HG02610 (cell line): ENCODE data around the gene IL10RA.
"Not testable (repeated sequence)": the region's sequence is repeated elsewhere in the genome, so short reads cannot be mapped to it uniquely, and the experiment has no call there.

Source experiments
- ATAC-seq: cut with Tn5 transposase; IDR thresholded peaks from one replicate; pipeline ENCODE4 v1.9.1; 2021; ENCODE audit warnings: mild to moderate bottlenecking, moderate library complexity; ENCODE audit not compliant: unreplicated experiment

Gene IL10RA

GRCh38 chr11:117960406-117960805 is 25.8 kb upstream of the IL10RA start:
- ATAC-seq = no peak

GRCh38 chr11:117961896-117962295 is 24.3 kb upstream of the IL10RA start:
- ATAC-seq = no peak

DNA sequence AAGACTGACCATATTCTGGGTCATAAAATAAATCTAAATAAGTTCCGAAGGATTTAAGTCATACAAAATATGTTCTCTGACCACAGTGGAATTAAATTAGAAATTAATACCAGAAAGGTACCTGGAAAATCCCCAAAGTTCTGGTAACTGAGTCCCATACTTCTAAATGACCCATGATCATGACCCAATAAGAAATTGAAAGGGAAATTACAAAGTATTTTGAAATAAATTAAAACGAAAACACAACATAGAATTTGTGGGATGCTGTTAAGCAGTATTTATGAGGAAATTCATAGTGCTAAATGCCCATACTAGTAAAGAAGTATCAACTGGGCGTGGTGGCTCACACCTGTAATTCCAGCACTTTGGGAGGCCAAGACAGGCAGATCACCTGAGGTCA is 23.4 kb upstream of the IL10RA start:
- ATAC-seq = no peak

- ATAC-seq = no peak
These were observed 19.3 kb upstream of the IL10RA start for GRCh38 chr11:117966908-117967307.

DNA sequence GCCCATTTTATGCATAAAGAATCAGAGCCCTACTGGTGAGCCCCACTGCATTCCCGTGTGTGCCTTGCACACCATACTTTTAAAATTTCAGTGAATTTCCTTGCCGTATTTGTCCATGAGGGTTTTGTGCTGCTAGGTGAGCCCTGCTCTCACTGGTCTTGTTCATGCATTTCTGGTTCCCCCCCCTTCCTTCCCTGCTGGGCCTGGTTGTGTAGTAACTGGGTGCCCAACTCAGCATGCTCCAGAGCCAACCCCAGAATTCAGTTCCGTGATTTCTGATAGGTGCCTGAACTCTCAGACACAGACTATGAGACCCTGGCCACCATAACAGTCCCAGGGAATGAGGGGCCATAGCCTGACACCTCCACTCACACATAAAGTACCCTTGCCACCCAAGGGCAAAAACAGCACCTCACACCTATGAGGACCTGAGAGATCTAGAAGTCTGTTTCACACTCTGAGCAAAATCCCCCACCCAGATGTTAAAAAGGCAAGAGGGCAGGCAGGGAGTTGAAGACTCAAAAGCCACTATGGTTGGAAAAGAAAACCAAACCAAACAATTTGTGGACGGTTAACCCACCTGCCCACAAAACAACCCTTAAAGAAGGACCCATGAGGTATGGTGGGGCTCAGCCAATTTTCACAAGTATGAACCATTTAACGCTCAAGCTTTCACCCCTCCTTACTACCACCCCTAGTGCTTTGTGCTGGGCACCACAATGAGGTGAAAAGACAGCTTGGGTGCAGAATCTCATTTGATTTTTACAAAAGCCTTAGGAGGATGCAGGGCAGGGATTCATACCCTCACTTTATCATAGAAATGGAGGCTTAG is 16.8 kb upstream of the IL10RA start:
- ATAC-seq = no peak

DNA sequence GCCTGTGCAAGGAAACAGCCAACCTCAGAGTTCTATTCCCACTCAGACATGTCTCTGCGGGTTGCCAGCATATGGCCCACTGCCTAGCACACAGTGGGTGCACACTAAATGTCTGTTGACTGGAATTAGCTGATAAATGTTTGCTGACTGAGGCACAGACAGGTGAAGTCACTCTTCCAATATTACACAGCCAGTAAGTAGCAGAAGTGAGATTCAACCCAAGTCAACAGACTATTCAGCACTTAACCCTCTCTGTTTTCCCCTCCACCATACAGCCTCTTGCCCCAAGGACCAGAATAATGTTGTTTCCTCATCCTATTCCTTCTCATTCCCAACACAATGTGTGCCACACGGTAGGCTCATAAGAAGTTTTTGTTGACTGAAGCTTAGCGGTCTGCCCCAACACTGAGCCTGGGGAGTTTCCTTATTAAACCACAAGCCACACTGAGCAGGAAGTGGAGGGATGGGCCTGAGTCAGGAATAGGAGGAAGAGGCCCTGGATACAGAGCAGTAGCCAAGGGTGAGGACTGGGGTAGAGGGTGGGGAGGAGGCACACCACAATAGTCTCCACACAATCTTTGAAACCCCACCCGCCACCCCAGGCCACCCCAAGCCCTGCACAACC is 15.7 kb upstream of the IL10RA start:
- no peak for ATAC-seq

DNA sequence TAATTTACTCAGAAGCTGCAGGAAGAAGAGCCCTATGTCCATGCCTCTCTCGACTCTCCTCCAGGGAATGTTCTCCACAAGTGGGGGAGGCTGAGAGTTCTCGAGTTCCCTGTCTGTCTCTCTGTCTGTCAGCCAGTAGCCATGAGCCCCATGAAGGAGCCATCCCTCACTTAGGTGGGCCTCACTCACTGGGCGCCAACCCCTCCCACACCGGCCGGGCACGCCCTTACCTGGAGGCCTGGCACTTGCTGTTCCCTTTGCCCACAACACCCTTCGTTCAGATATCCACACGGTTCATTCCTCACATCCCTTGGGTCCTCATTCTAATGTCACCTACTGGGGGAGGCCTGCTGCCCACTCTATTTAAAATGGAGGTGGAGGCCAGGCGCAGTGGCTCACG is 14.2 kb upstream of the IL10RA start:
- ATAC-seq = no peak

DNA sequence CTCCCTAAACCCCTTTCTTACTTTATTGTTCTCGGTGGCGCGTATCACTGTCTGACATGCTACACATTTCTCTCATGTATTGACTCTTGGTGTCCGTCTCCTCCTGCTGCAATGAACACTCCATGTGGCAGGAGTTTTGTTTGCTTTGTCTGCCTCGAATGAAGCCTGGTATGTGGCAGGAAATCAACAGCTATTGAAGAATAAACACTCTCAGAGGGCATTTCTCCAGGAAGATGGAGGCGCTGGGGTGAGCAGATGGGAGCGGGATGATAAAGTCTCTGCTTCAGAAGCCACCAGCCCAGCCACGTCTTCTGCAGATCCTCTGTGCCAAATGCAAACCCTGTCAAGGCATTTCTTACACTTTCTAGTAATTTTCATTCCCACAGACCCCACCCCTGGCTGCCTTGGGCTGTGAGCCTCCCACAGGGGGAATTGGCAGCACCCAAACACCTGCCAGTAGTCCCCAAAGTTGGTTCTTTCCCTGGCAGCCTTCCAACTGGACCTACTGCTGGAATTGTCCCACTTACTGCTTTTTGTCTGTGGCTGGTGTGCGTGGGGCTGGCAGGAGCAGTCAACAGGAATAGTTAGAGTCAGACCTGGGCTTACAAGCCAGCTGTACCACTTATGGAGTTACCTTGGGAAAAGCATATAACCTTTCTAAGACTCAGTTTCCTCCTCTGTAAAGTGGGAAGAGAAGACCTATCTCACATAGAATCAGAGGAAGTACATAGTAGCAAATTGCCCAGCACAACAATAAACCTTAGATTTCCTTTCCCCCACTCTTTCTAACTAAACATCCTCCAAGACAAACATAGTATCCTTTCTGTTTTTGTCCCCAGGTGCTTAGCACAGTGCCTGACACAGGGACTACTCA is 13.3 kb upstream of the IL10RA start:
- no peak for ATAC-seq

DNA sequence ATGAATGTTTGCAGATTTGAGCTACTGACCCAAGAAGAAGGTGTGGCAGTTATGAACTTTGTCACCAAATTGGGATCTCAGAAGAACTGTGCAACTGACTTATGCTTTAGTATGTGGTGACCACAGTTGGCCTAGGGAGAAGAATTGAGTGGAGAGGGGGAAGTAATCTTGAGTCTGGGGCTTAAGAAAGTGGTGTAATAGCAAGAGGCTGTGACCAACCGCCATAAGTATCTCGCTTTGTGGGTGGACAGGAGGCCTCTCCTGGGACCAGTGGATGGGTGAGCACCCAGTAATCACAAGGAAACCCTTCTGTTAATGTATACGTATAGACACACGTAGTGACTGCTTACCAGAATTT is 12.7 kb upstream of the IL10RA start:
- ATAC-seq = no peak

DNA sequence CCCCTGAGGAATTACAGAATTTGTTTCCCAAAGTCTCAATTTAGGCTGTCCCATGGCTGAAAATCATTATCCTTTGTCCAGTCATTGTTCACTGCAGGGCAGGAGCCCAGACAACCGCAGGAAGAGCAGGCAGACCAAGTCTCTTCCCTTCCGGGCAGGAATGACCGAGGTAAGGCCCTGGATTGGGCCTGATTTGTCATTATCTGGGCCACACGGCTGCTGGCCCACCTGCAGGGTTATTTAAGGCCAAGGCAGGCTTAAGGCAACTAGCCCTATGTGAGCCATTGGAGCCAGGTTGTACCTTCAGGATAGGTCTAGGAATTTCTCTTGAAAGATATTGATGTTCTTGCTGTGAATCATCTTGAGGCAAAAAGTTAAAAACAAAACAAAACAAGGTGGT is 9.7 kb upstream of the IL10RA start:
- ATAC-seq = no peak

- ATAC-seq = no peak
These were observed 9.2 kb upstream of the IL10RA start for GRCh38 chr11:117977029-117977428.

- ATAC-seq = not testable (repeated sequence)
These were observed 8.5 kb upstream of the IL10RA start for GRCh38 chr11:117977612-117978264.

DNA sequence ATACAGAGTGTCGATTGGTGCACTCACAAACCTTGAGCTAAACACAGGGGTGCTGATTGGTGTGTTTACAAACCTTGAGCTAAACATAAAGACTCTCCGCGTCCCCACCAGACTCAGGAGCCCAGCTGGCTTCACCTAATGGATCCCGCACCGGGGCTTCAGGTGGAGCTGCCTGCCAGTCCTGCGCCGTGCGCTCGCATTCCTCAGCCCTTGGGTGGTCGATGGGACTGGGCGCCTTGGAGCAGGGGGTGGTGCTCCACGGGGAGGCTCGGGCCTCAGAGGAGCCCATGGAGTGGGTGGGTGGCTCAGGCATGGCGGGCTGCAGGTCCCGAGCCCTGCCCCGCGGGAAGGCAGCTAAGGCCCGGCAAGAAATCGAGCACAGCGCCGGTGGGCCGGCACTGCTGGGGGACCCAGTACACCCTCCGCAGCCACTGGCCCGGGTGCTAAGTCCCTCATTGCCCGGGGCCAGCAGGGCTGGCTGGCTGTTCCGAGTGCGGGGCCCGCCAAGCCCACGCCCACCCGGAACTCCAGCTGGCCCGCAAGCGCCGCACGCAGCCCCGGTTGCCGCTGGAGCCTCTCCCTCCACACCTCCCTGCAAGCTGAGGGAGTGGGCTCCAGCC is 7.8 kb upstream of the IL10RA start:
- ATAC-seq = not testable (repeated sequence)

DNA sequence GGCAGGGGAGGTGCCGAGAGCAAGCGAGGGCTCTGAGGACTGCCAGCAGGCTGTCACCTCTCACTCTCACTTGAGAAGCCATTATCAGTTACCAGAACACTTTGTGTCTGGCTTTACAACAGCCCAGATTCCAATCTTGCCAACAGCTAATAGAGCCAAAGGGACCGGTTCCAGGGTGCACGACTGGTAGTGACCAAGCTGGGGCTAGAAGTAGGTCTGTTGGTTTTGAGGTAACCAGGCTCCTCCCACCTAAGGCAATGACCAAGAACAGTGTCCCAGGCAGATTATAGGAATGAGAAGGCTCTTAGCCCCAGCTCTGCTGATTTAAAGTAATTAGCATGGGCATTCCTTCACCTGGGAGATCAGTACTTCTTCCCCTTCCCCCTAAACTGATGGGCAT is 7.2 kb upstream of the IL10RA start:
- no peak for ATAC-seq

DNA sequence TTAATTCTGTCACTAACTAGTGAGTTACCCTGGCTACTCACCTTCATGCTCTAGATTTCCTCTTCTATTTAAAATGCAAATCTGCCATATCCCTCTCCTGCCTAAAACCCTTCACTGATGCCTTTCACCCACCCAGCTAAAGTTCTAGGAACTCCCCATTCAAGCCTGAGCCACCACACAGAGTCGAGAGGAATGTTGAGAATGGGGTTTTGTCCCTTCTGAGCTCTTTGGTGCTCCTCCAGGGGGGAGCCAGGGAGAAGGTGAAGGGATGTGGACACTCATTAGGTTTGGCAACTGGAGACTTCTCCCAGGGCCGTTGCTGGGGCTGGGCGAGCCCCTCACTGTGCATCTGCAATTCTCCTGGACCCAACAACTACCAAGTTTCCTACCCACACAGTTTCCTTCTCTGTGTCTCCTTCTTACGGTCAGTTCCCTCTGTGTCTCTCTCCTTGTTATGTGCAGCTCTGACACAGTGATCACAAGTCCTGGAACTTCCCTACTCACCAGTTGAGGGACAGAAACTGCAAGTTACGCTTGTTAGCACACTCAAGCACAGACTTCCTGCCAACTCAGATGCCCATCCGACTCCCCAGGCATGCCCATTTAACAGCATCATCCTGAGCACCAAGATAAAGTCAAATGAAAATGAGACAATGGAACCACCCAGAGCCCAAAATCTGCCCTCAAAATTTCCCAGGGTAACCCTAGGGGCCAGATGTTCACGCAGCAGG is 6.5 kb upstream of the IL10RA start:
- peak; percentile 76 for ATAC-seq

GRCh38 chr11:117980280-117980679 is 5.9 kb upstream of the IL10RA start:
- peak; percentile 10 for ATAC-seq

DNA sequence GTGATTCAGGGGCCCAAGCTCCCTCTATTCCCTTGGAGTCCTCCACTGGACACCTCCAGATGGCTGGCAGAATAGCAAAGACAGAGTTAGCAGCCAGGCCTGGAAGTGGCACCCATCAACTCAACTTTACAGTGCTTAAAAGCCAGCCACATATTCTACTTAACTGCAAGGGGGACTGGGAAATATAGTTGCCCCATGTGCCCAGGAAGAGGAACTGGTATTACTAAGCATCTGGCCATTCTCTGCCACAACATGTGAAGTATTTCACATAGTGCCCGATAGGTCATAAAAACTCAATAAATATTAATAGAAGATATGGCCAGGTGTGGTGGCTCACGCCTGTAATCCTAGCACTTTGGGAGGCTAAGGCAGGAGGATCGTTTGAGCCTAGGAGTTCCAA is 5.5 kb upstream of the IL10RA start:
- no peak for ATAC-seq

DNA sequence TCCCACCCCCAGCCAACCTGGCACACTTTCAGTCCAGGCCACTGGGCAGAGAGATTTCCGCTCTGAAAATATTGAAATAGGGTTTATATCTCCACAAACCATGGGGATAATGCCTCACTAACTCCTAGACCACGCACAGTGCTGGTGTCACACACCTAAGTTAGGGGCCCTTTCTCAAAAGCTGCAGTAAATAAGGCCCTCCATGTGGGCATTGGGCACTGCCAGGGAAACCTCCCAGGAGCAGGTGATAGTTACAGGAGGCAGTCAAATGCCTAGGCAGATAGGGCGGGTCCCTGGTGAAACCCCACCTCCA is 3.1 kb upstream of the IL10RA start:
- ATAC-seq = no peak

- no peak for ATAC-seq
These were observed 1.7 kb upstream of the IL10RA start for GRCh38 chr11:117984476-117984875.

DNA sequence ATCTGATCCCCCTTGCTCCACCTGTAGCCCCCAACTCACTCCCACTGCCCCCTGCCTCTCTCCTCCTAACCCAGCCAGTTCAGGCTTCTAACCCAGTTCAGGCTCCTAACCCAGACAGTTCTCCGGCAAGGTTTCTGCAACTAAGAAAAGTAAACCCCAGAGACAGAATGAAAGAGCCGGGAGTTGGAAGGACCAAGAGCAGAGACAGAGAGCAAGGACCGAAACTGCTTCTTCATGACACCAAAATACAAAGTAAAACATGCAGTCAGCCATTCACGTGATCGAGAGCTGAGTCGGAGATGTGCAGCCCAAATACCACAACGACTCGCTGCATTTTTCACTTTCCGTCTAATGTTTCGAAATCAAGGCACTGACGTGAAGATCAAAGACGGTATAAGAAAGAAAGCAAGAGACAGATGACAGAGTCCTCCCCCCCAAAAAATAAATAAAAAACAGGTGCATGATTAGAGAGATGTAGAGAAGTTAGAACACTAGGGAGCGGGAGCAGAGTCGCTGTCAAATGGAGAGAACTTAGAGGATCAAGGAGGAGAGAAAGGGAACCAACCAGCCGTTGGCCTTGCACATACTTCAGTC is 884 bp downstream of the IL10RA start:
- ATAC-seq = peak; percentile 44
